ENCODE data around the gene MIEN1. TPM values are rescaled to one million over a fixed set of nuclear protein-coding genes. Genes with fewer than 3 reads are reported as not detected.

MIEN1 gene
- total and polyA plus RNA-seq, 2 of the 13 experiments (the other 11 are each of a cell fraction or from before 2014, with no cell fraction given), result 40.6 to 56.6 TPM

GRCh38 chr17:39750131-39751015 lies 20.0 kb upstream of the MIEN1 start (continued):
- TF ChIP-seq XRCC5 (optimal IDR thresholded peaks at IDR 0.05; ENCODE audit: low read length), result peak; percentile 21
- TF ChIP-seq ZBED4 (CRISPR knock-in tag; IDR thresholded peaks at IDR 0.05; ENCODE audit: borderline replicate concordance), result peak; percentile 74
- peak; percentile 49; the same call in 1 of the 2 replicates for TF ChIP-seq ZGPAT (CRISPR knock-in tag; IDR thresholded peaks at IDR 0.05)
- TF ChIP-seq ZNF207 (IDR thresholded peaks at IDR 0.05; ENCODE audit: borderline replicate concordance), result no peak
- TF ChIP-seq TOE1 (CRISPR knock-in tag; IDR thresholded peaks at IDR 0.05), result no peak
- 0 out of 2 replicates have a peak, but pooled peaks have one; percentile 45 for TF ChIP-seq ZBTB39 (CRISPR knock-in tag; IDR thresholded peaks at IDR 0.05)
- TF ChIP-seq ZNF546 (CRISPR knock-in tag; conservative IDR thresholded peaks at IDR 0.05), result peak; percentile 60; the same call in 1 of the 2 replicates
- TF ChIP-seq SIX1 (CRISPR knock-in tag; IDR thresholded peaks at IDR 0.05; ENCODE audit: borderline replicate concordance), result no peak
- no peak for TF ChIP-seq SYNCRIP (IDR thresholded peaks at IDR 0.05; ENCODE audit: insufficient read depth, low read depth, low read length)
- peak; percentile 75; the same call in 1 of the 2 replicates for TF ChIP-seq ZNF547 (CRISPR knock-in tag; IDR thresholded peaks at IDR 0.05)
- TF ChIP-seq ZBTB46 (CRISPR knock-in tag; IDR thresholded peaks at IDR 0.05; ENCODE audit: borderline replicate concordance), result no peak
- TF ChIP-seq RFX1 (IDR thresholded peaks at IDR 0.05), result no peak
- TF ChIP-seq MEF2D (CRISPR knock-in tag; IDR thresholded peaks at IDR 0.05), result 0 out of 2 replicates have a peak, but pooled peaks have one; percentile 30
- 0 out of 2 replicates have a peak, but pooled peaks have one; percentile 58 for TF ChIP-seq ZNF296 (CRISPR knock-in tag; conservative IDR thresholded peaks at IDR 0.05)
- TF ChIP-seq GATAD2A (CRISPR knock-in tag; IDR thresholded peaks at IDR 0.05), result peak; percentile 87
- TF ChIP-seq ZNF607 (CRISPR knock-in tag; IDR thresholded peaks at IDR 0.05; ENCODE audit: borderline replicate concordance), result peak; percentile 79; the same call in 1 of the 2 replicates
- TF ChIP-seq DBP (CRISPR knock-in tag; IDR thresholded peaks at IDR 0.05; ENCODE audit: not compliant biosample characterization), result no peak
- TF ChIP-seq HOXA9 (CRISPR knock-in tag; IDR thresholded peaks at IDR 0.05; ENCODE audit: borderline replicate concordance), result no peak

Data from HepG2 (cell line).